ENCODE measurements around the gene UFC1.
"Not testable (repeated sequence)": the region's sequence is repeated elsewhere in the genome, so short reads cannot be mapped to it uniquely, and the experiment has no call there.

UFC1 gene

DNA sequence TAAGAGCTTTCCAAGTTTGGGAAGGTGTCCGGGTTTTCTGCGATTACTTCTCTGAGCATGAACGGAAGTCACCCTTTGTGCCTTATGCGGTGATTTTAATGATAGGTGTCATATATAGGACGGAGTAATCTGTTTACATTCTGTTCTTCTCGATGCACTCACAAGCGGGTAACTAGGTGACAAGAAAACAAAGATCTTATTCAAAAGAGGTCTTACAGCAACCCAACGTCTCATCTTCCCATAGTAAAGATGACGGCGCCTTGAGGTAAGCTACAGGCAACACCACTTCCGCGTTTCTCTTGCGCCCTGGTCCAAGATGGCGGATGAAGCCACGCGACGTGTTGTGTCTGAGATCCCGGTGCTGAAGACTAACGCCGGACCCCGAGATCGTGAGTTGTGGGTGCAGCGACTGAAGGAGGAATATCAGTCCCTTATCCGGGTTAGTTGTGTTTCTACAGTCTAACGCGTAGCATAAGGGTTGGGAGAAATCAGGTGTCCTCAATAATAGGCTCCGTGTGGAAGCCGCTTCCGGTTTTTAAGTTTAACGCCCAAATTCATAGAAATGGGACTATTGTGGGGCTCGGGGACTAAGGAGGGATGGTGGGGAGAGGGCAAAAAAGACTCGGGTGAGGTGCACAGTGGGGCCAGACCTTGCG, at the start of gene UFC1:
UFC1 (plus strand) TSS at position 297 of the 656 bp plus-strand sequence; CDS start at position 317, 20 bp downstream.
- Mint-ChIP-seq H3K27me3 (no peaks in the 10 kb centered on the region), H3K9me3 (no peaks in the 10 kb centered on the region), H3K4me1 (peaks cover 22% of the 10 kb centered on the region), H3K27ac (peak within 1 kb of the TSS; percentile 100), H3K4me3 (peak within 1 kb of the TSS; percentile 96), H3K36me3 (peaks cover 8% of the 10 kb centered on the region)

DNA sequence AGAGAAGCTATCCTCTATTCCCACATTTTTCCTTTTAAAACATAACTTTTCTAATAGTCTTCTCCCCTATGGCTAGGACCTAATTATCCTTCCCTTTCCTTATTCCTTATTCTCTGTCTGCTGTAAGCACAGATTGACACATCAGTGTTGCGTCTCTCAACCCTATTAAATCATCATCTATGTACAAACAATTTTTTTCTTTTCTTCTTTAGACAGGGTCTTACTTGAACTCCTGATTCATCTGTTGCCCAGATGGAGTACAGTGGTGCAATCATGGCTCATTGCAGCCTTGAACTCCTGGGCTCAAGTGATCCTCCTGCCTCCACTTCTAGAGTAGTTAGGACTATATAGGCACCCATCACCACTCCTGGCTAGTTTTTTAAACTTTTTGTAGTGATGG, 47.3 kb upstream of the UFC1 start:
- Mint-ChIP-seq H3K27me3 (no peaks in the 10 kb centered on the region), H3K27ac (no peak overlapping the region), H3K36me3 (peaks cover 12% of the 10 kb centered on the region), H3K9me3 (no peaks in the 10 kb centered on the region), H3K4me1 (peaks cover 35% of the 10 kb centered on the region), H3K4me3 (no peak overlapping the region)

DNA sequence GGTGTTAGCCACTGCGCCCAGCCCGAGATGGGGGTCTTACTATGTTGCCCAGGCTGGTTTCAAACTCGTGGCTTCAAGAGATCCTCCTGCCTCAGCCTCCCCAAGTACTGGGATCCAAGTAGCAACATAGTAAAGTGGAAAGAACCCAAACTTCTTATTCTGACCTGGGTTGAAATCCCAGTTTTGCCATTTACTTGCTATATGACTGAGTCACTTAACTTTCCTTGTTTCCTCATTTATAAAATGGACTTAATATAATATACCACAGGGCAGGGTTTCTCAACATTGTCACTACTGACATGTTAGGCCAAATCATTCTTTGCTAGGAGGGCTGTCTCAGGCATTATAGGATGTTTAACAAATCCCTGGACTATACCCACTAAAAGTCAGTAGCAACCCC, 42.7 kb upstream of the UFC1 start:
- peaks cover 59% of the 10 kb centered on the region for H3K4me1 Mint-ChIP-seq
- no peak overlapping the region for H3K27ac Mint-ChIP-seq
- peaks cover 17% of the 10 kb centered on the region for H3K36me3 Mint-ChIP-seq
- no peak overlapping the region for H3K4me3 Mint-ChIP-seq
- no peaks in the 10 kb centered on the region for H3K9me3 Mint-ChIP-seq
- H3K27me3 Mint-ChIP-seq, result no peaks in the 10 kb centered on the region

DNA sequence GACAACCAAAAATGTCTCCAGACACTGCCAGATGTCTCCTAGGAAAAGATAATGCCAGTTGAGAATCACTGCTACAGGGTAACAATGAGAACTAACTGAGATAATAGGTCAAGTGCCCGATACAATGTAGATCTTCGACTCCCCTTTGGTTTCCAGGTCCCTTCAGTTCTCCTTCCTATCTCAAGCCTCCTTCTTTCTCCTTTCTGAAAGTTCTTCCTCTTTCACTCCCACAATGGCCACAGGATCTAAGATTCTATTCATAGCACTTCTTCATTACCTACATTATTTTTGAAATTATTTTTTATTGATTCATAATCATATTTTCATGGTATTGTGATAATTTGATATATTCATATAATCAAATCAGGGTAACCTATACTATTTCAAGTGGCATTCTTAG, 42.3 kb upstream of the UFC1 start:
- Mint-ChIP-seq H3K36me3 (peaks cover 15% of the 10 kb centered on the region), H3K4me3 (no peak overlapping the region), H3K9me3 (no peaks in the 10 kb centered on the region), H3K4me1 (peaks cover 59% of the 10 kb centered on the region), H3K27ac (no peak overlapping the region), H3K27me3 (no peaks in the 10 kb centered on the region)

DNA sequence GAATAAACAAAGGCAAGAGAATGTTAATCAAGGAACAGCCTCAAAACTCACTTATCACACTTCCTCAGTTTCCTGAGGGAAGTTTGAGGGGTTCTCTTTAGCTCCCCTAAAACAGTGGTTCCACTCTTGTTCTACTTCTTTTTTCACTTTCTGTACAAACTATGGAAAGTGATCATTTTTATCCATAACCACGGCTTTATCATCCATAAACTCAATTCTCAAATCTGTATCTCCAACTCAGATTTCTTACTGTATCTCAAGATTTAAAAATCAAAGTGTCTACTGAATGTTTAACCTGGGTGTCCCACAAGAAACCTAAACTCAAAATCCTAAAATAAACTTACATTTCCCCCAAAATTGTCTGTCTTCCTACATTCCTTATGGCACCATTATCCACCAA, 39.9 kb upstream of the UFC1 start:
- Mint-ChIP-seq H3K9me3 (no peaks in the 10 kb centered on the region), H3K27ac (peak overlapping the region; percentile 7), H3K4me1 (peaks cover 67% of the 10 kb centered on the region), H3K4me3 (peak overlapping the region; percentile 31), H3K36me3 (peaks cover 16% of the 10 kb centered on the region), H3K27me3 (no peaks in the 10 kb centered on the region)

DNA sequence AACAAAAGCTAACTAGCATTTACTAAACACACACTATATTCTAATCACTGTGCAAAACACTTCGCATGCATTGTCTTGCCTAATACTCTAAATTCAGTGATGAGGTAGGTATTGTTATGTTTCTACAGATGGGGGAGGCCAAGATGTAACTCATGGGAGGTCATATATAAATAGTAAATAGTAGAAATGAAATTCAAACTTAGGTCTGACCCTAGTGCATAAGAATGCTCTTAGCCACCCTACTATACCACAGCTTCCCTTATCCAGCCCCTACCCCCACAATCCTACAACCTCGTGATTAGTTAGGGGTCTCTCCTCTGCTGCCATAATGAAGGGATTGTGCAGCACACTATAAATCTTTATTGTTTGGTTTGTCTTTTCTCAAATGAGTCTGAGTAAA, 39.2 kb upstream of the UFC1 start:
- peak overlapping the region; percentile 31 for H3K4me3 Mint-ChIP-seq
- peak overlapping the region; percentile 24 for H3K27ac Mint-ChIP-seq
- peaks cover 67% of the 10 kb centered on the region for H3K4me1 Mint-ChIP-seq
- H3K36me3 Mint-ChIP-seq, result peaks cover 13% of the 10 kb centered on the region
- H3K9me3 Mint-ChIP-seq, result no peaks in the 10 kb centered on the region
- H3K27me3 Mint-ChIP-seq, result no peaks in the 10 kb centered on the region

DNA sequence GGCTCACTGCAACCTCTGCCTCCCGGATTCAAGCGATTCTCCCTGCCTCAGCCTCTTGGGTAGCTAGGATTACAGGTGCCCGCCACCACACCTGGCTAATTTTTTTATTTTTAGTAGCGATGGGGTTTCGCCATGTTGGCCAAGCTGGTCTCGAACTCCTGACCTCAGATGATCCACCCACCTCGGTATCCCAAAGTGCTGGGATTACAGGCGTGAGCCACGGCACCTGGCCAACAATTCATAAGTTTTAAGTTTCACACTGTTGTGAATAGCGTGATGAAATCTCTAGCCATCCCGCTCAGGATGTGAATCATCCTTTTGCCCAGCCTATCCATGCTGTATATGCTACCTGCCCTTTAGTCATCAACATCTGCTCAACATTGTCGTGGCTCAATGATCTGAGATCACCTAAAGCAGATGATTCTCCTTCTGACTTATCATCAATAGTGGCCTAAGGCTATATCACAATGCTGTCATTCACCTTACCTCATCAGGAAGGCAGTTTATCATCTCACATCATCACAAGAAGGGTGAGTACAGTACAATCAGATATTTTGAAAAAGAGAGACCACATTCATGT, 38.6 kb upstream of the UFC1 start:
- peaks cover 74% of the 10 kb centered on the region for H3K4me1 Mint-ChIP-seq
- H3K27me3 Mint-ChIP-seq, result no peaks in the 10 kb centered on the region
- H3K27ac Mint-ChIP-seq, result peak overlapping the region; percentile 61
- peak overlapping the region; percentile 90 for H3K4me3 Mint-ChIP-seq
- H3K9me3 Mint-ChIP-seq, result no peaks in the 10 kb centered on the region
- H3K36me3 Mint-ChIP-seq, result peaks cover 13% of the 10 kb centered on the region

DNA sequence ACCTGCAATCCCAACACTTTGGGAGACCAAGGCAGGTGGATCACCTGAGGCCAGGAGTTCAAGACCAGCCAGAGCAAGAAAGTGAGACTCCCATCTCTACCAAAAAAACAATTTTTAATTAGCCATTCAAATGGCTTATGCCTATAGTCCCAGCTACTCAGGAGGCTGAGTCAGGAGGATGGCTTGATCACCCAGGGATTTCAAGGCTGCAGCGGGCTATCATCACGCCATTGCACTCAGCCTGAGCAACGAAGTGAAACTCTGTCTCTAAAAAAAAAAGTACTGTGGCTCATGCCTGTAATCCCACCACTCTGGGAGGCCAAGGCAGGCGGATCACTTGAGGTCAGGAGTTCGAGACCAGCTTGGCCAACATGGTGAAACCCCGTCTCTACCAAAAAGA, 37.8 kb upstream of the UFC1 start:
- Mint-ChIP-seq H3K4me3 (peak overlapping the region; percentile 90), H3K36me3 (peaks cover 13% of the 10 kb centered on the region), H3K27ac (peak overlapping the region; percentile 61)

DNA sequence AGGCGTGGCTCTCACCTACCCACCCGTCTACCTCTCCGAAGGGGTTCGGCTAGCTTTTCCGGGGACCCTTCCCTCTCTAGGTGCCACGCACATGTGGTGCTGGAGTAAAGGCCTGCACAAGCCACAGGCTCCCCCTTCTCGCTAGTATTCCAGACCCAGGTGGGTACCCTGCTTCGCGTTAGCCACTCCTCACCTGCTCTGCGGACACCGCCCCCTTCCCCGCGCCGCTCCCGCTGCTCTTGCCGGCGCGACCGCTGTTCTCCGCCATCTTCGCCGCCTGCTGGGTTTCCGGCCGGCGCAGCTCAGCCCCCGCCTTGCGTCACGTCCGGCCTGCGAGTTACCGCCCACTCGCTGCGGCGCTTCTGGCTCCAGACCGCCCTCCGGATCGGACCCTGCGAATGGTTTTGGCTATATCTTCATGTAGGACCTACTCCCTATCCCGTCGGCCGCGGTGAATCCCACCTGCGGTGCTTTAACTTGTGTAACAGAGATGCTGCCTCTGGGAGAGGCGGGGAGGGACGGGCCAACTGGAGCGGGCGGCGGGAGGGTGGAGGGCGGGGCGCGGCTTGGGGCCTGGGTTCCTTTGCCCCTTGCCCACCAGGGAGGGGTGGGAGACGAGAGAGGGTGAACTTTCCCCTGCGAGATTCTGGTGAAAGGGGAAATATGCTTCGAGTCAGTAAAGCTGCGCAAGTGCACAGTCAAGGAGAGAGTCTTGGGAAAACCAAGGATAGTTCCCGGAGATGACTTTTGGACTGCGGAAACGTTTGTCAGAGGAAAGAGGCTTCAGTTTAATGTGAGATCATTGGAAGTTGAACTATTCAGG, 35.8 kb upstream of the UFC1 start, which contains the start of the genes NIT1 and PFDN2:
NIT1 (plus strand) TSS at position 347 of the 823 bp plus-strand sequence; CDS start at position 419, 72 bp downstream.
PFDN2 (minus strand) TSS at position 279 of the 823 bp plus-strand sequence; CDS start at position 268, 11 bp downstream.
- H3K4me1 Mint-ChIP-seq, result peaks cover 72% of the 10 kb centered on the region

More for the DNA sequence above, 37.8 kb upstream of the UFC1 start:
- peaks cover 79% of the 10 kb centered on the region for H3K4me1 Mint-ChIP-seq
- H3K27me3 Mint-ChIP-seq, H3K9me3 Mint-ChIP-seq: not testable (repeated sequence)

DNA sequence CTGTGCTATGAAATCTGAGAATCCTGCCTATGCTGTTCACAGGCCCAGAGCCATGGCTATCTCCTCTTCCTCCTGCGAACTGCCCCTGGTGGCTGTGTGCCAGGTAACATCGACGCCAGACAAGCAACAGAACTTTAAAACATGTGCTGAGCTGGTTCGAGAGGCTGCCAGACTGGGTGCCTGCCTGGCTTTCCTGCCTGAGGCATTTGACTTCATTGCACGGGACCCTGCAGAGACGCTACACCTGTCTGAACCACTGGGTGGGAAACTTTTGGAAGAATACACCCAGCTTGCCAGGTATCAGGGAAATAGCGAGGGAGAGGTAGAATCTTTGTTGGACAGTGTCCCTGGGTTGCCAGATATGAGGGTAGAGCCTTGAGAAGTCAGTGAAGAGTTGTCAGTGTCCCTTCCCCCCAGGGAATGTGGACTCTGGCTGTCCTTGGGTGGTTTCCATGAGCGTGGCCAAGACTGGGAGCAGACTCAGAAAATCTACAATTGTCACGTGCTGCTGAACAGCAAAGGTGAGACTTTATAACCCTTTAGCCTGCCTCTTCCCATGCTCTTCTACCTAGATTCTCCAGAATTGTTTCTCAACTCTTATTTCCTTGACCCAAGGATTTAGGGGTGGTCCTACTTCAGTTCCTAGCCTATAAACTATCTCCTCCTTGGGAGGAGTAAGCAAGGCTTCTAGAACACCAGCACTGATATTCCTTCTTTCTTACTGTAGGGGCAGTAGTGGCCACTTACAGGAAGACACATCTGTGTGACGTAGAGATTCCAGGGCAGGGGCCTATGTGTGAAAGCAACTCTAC, 34.5 kb upstream of the UFC1 start:
- H3K4me1 Mint-ChIP-seq, result peaks cover 59% of the 10 kb centered on the region
- peak overlapping the region; percentile 96 for H3K27ac Mint-ChIP-seq
- H3K36me3 Mint-ChIP-seq, result peaks cover 13% of the 10 kb centered on the region
- peak overlapping the region; percentile 90 for H3K4me3 Mint-ChIP-seq
- no peaks in the 10 kb centered on the region for H3K27me3 Mint-ChIP-seq
- H3K9me3 Mint-ChIP-seq, result no peaks in the 10 kb centered on the region

More for the DNA sequence above, 35.8 kb upstream of the UFC1 start, which contains the start of the genes NIT1 and PFDN2:
- peak within 1 kb of the TSS; percentile 90 for H3K4me3 Mint-ChIP-seq
- no peaks in the 10 kb centered on the region for H3K9me3 Mint-ChIP-seq
- peaks cover 14% of the 10 kb centered on the region for H3K36me3 Mint-ChIP-seq
- no peaks in the 10 kb centered on the region for H3K27me3 Mint-ChIP-seq
- H3K27ac Mint-ChIP-seq, result peak within 1 kb of the TSS; percentile 96

DNA sequence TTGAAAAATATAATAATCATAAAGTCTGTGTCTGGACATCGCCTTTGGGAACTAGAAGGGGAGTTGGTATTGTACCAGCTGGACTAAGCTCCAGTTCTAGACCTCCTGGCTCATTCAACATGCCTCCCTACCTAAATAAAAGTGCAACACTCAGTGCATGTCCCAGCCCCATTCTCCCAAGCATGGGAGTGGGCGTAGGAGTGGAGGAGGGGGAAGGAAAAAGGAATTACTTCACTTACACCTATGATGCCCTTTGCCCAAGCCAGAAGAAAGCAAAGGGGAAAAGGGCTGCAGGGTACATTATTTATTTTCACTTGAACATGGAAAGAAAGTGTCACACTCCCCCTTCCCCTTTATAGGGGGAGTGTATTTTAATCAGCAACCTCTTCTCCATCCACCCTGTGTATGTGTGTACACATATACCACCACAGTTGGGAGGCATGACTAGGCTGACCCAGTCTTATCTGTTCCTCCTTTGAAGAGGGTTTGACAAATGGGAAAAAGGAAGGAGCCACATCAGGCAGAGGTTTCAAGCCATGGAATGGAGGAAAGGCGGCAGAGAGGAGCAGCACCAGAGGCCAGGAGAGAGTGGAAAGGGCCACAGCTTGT, 32.6 kb upstream of the UFC1 start:
- H3K36me3 Mint-ChIP-seq, result peaks cover 13% of the 10 kb centered on the region
- no peaks in the 10 kb centered on the region for H3K27me3 Mint-ChIP-seq
- H3K4me3 Mint-ChIP-seq, result peak overlapping the region; percentile 19
- no peaks in the 10 kb centered on the region for H3K9me3 Mint-ChIP-seq
- peak overlapping the region; percentile 84 for H3K27ac Mint-ChIP-seq
- peaks cover 46% of the 10 kb centered on the region for H3K4me1 Mint-ChIP-seq

DNA sequence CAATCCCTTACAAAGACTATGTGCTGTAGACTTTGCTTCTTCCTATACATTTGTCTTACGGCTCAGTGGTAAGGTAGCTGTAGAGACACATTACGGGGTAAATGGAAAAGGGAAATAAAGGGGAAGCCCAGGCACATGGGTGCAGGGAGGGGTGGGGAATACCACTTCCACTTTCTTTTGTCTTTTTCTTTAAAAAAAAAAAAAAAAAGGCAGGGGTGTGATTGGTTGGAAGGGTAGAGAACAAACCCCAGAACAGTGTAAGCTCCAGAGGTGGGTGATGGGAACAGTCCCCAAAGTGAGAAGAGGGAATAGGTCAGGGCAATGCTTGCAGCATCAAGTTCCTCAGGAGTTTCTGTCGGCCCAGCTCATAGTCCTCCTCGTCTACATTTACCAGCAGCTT, 31.9 kb upstream of the UFC1 start:
- peak overlapping the region; percentile 66 for H3K27ac Mint-ChIP-seq
- H3K9me3 Mint-ChIP-seq, result no peaks in the 10 kb centered on the region
- H3K27me3 Mint-ChIP-seq, result no peaks in the 10 kb centered on the region
- peaks cover 17% of the 10 kb centered on the region for H3K36me3 Mint-ChIP-seq
- no peak overlapping the region for H3K4me3 Mint-ChIP-seq
- peaks cover 45% of the 10 kb centered on the region for H3K4me1 Mint-ChIP-seq

DNA sequence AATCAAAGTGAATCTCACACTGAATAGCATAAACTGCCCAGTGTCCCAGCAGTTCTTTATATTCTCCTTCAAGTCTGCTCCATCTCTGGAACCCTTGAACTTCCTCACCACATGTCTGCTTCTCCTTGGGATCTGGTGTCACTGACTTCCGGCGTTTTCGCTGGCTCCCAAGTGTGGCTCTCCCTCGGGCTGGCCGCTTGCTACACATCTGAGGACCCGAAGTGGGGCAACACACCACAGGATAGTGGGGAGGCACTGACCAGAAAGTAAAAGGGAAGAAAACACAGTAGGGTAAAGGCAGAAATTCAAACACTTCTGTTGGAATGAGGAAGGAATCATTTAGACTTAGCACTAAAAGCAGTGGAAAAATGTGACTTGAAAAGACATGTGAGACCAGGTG, 30.8 kb upstream of the UFC1 start:
- H3K27me3 Mint-ChIP-seq, result no peaks in the 10 kb centered on the region
- H3K4me3 Mint-ChIP-seq, result no peak overlapping the region
- peaks cover 51% of the 10 kb centered on the region for H3K4me1 Mint-ChIP-seq
- H3K27ac Mint-ChIP-seq, result peak overlapping the region; percentile 52
- peaks cover 21% of the 10 kb centered on the region for H3K36me3 Mint-ChIP-seq
- H3K9me3 Mint-ChIP-seq, result no peaks in the 10 kb centered on the region

DNA sequence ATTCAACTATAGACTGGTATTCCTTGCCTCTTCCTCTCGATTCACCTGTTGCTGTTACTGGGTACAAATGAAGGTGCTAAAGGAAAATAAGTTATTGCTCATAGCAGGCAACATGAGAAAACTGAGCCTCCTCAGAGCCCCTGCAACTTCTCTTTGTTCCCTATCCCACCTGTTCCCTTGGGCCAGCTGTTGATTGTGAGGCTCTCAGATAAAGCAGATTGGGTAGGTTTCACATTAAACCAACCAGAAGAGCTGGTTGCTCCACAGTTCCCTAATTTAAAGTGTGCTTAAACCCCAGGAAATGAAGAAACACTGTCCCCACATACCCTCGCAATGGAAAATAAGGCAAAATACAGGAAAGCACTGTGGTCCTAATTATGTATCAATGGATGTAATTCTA, 26.1 kb upstream of the UFC1 start:
- H3K27ac Mint-ChIP-seq, result peak overlapping the region; percentile 74
- H3K4me3 Mint-ChIP-seq, result no peak overlapping the region
- peaks cover 33% of the 10 kb centered on the region for H3K36me3 Mint-ChIP-seq
- no peaks in the 10 kb centered on the region for H3K27me3 Mint-ChIP-seq
- H3K9me3 Mint-ChIP-seq, result no peaks in the 10 kb centered on the region
- peaks cover 61% of the 10 kb centered on the region for H3K4me1 Mint-ChIP-seq
